ENCODE data around the gene RFPL2.
"Not testable (repeated sequence)": the region's sequence is repeated elsewhere in the genome, so short reads cannot be mapped to it uniquely, and the experiment has no call there.

The RFPL2 gene

GRCh38 chr22:32160411-32160810 lies 44.5 kb downstream of the RFPL2 start:
- not testable (repeated sequence) for DNase-seq

DNA sequence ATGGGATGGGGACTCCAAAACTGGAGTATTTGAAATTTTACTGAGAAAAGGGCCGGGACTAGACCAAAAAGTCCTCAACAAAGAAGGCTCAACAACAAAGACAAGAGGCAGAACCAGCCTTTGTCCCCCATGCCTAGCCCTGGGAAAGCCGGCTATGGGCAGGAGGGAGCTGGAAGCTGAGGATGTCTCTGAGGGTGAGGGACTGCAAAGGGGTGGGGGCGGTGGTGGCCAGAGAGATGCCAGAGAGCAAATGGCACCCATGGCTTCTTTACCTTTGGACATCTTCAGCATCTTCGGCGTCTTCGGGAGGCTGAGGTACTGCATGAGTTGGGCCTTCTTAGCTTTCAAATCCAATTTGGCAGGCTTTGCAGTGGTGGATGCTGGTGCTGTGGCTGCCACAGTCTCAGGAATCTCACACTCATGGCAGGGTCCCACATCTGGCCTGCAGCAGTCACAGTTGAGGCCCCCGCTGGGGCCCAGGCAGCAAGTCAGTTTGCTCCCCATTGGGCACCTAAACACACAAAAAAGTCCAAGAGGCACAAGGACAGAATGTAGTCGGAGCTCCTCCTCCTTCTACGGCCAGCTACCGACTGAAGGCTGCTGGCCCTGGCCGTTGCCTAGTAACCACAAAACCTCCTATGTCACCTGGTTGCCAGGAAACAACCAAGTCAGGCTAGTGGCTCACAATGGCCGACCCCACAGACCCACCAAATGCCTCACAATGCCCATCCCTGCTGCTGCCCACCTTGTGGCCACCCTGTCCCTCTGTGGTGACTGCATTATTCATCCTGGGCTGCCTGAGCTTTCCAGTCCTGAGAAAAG lies 46.0 kb downstream of the RFPL2 start, which contains the start of gene C22orf42:
TSS of gene C22orf42 (minus strand) at position 592 of the 822 bp plus-strand sequence. CDS start at position 504, 88 bp downstream.
- no peak for DNase-seq

- not testable (repeated sequence) for DNase-seq
Observed at GRCh38 chr22:32157632-32158031, 47.2 kb downstream of the RFPL2 start.

- DNase-seq = not testable (repeated sequence)
Observed at GRCh38 chr22:32154727-32155126, 50.1 kb downstream of the RFPL2 start.

DNA sequence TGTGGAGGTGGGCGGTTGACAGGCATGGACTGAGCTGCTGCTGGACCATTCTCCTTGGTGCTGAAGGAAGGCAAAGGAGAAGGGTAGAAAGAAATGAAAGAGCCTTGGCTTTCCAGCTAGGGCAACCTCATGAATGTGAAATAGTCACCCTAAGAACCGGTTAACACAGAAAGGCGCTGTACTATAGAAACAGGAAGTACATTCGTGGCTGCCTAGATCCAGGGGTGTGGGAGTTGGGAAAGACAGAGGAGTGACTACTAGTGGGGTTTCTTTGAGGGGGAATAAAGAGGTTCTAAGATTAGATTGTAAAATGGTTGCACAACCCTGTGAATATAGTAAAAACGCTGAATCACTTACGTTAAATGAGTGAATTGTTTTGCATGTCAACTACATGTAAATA lies 53.2 kb downstream of the RFPL2 start:
- DNase-seq = not testable (repeated sequence)

GRCh38 chr22:32150647-32151046 lies 54.2 kb downstream of the RFPL2 start:
- DNase-seq = not testable (repeated sequence)

DNA sequence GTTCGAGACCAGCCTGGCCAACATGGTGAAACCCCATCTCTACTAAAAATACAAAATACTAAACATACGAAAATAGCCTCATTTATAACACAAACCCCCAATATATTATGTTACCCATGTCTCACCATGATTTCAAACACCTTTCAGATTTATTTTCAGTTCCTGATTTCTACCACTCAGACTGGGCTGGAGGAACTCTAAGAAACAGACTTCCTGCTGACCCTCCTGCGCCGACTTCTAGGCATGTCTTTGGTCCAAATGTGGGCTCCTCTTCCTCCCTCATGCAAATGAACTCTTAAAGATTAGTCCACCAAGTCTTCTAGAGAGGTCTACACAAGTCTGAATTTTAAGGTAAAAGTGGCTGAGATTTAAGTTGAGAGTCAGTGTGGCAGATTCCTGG lies 56.5 kb downstream of the RFPL2 start:
- DNase-seq = not testable (repeated sequence)

GRCh38 chr22:32147128-32147527 lies 57.7 kb downstream of the RFPL2 start:
- DNase-seq = not testable (repeated sequence)

DNA sequence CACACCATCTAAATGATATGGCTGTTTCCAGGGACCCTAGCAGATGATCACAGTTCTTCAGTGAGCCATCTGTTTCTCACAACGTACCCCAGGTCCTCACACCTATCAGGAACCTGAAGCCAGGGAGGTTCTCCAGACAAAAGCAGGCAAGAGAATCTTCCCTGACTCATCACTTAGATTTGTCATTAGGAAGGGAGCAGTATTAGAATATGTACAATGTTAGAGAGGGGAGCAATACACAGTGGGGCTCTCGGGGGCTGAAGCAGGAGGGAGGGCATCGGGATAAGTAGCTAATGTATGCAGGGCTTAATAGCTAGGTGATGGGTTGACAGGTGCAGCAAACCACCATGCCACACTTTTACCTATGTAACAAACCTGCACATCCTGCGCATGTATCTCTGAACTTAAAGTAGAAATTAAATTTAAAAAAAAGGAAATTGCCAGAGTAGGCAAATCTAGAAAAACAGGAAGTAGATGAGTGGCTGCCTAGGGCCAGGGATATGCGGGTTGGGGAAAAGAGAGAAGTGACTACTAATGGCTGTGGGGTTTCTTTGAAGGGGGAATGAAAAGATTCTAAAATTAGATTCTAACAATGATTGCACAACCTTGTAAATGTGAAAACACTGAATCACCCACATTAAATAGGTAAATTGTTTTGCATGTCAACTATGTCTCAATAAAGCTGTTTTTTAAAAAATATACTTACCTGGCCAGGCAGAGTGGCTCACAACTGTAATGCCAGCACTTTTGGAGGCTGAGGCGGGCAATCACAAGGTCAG lies 60.2 kb downstream of the RFPL2 start:
- no peak for DNase-seq

DNA sequence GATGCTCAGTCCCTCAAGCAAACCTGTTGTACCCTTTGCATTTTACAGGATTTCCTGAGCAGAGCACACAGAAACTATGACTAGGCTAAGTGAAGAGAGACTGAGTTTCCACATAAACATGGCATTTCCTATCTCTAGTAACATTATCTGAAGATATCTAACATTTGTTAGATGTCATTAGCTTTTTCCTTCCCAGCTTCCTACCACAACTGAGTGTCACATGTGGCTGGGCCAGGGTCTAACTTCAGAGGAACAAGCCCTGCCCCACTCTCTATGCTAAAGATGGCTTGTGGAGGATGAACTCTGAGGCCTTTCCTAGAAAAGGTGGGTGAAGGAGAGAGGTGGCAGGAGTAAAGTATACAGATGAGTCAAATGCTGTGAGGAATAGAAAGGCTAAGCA lies 62.3 kb downstream of the RFPL2 start:
- DNase-seq = no peak

DNA sequence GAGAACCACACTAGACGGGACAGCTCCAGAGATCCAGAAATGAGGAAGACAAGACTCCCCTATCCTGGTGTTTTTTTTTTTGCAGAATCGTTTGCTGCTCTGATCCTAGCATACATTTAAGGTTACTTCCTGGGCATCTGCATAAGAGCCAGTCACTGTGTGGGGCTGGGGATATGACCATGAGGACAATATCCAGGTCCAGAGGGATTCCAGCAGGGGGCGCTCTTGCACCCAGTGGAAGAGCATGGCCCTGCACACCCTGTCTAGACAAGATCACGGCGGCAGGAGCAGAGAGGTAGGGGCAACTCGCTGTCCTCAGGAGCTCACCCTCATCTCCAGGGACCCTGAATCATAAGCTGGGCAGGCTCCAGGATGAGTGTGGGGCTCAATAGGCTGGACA lies 64.2 kb downstream of the RFPL2 start:
- not testable (repeated sequence) for DNase-seq
